ENCODE measurements around the gene CCR5AS.

The CCR5AS gene

GRCh38 chr3:46416125-46416810 is 9.4 kb upstream of the CCR5AS start:
- no peak overlapping the region for H3K4me3 ChIP-seq (ENCODE audit: low read depth, low read length)
- H3K27ac ChIP-seq: no peak overlapping the region
- DNase-seq: no peak
- no peaks in the 10 kb centered on the region for H3K9me3 ChIP-seq (ENCODE audit: severe bottlenecking)
- TF ChIP-seq CTCF (IDR thresholded peaks at IDR 0.05; ENCODE audit: low read depth, low read length): no peak
- no peaks in the 10 kb centered on the region for H3K36me3 ChIP-seq
- H3K27me3 ChIP-seq (ENCODE audit: insufficient read depth, low read depth, severe bottlenecking): peaks cover 31% of the 10 kb centered on the region

- H3K27ac ChIP-seq: no peak overlapping the region
- no peak overlapping the region for H3K4me3 ChIP-seq (ENCODE audit: low read depth, low read length)
- no peak for TF ChIP-seq CTCF (IDR thresholded peaks at IDR 0.05; ENCODE audit: low read depth, low read length)
- H3K27me3 ChIP-seq (ENCODE audit: insufficient read depth, low read depth, severe bottlenecking): peaks cover 28% of the 10 kb centered on the region
- no peak for DNase-seq
- H3K9me3 ChIP-seq (ENCODE audit: severe bottlenecking): no peaks in the 10 kb centered on the region
- no peaks in the 10 kb centered on the region for H3K36me3 ChIP-seq
Measured at GRCh38 chr3:46414739-46415138, 7.9 kb upstream of the CCR5AS start.

- DNase-seq: no peak
- H3K4me3 ChIP-seq (ENCODE audit: low read depth, low read length): no peak overlapping the region
- no peak for TF ChIP-seq CTCF (IDR thresholded peaks at IDR 0.05; ENCODE audit: low read depth, low read length)
- H3K36me3 ChIP-seq: no peaks in the 10 kb centered on the region
- no peak overlapping the region for H3K27ac ChIP-seq
- peaks cover 36% of the 10 kb centered on the region for H3K27me3 ChIP-seq (ENCODE audit: insufficient read depth, low read depth, severe bottlenecking)
- no peaks in the 10 kb centered on the region for H3K9me3 ChIP-seq (ENCODE audit: severe bottlenecking)
Measured at GRCh38 chr3:46413951-46414350, 7.1 kb upstream of the CCR5AS start.

GRCh38 chr3:46412786-46413298 is 6.0 kb upstream of the CCR5AS start:
- Histone ChIP-seq H3K36me3 (no peaks in the 10 kb centered on the region), H3K9me3 (ENCODE audit: severe bottlenecking) (no peaks in the 10 kb centered on the region), H3K4me3 (ENCODE audit: low read depth, low read length) (no peak overlapping the region), H3K27me3 (ENCODE audit: insufficient read depth, low read depth, severe bottlenecking) (peaks cover 47% of the 10 kb centered on the region), H3K27ac (no peak overlapping the region)
- no peak for DNase-seq
- TF ChIP-seq CTCF (IDR thresholded peaks at IDR 0.05; ENCODE audit: low read depth, low read length): no peak

GRCh38 chr3:46411271-46411670 is 4.4 kb upstream of the CCR5AS start:
- Histone ChIP-seq H3K27ac (no peak overlapping the region), H3K4me3 (ENCODE audit: low read depth, low read length) (no peak overlapping the region), H3K36me3 (no peaks in the 10 kb centered on the region), H3K9me3 (ENCODE audit: severe bottlenecking) (no peaks in the 10 kb centered on the region), H3K27me3 (ENCODE audit: insufficient read depth, low read depth, severe bottlenecking) (peaks cover 59% of the 10 kb centered on the region)
- no peak for DNase-seq
- TF ChIP-seq CTCF (IDR thresholded peaks at IDR 0.05; ENCODE audit: low read depth, low read length): no peak

- Histone ChIP-seq H3K9me3 (ENCODE audit: severe bottlenecking) (no peaks in the 10 kb centered on the region), H3K27ac (no peak overlapping the region), H3K4me3 (ENCODE audit: low read depth, low read length) (no peak overlapping the region), H3K36me3 (no peaks in the 10 kb centered on the region), H3K27me3 (ENCODE audit: insufficient read depth, low read depth, severe bottlenecking) (peaks cover 57% of the 10 kb centered on the region)
- DNase-seq: no peak
- no peak for TF ChIP-seq CTCF (IDR thresholded peaks at IDR 0.05; ENCODE audit: low read depth, low read length)
Measured at GRCh38 chr3:46410669-46411068, 3.8 kb upstream of the CCR5AS start.
